Fibroblast of mammary gland (primary cell): ENCODE measurements around the gene HDLBP.

ENCODE experiments used
- DNase-seq: peaks from one replicate; pipeline ENCODE4 v3.0.0-alpha.2; 2010; ENCODE audit warnings: low read depth
- H3K4me3 ChIP-seq: 2 replicates; pipeline ENCODE4 v1.5.1; 2011; ENCODE audit warnings: low read depth, mild to moderate bottlenecking, low read length, moderate library complexity; ENCODE audit not compliant: control insufficient read depth
- TF ChIP-seq, protein P1 (sequence below): conservative IDR thresholded peaks from 2 replicates; pipeline ENCODE4 v1.5.1; 2011; ENCODE audit warnings: low read depth, low read length, inconsistent platforms; ENCODE audit not compliant: control insufficient read depth, insufficient read depth

Gene HDLBP, protein sequence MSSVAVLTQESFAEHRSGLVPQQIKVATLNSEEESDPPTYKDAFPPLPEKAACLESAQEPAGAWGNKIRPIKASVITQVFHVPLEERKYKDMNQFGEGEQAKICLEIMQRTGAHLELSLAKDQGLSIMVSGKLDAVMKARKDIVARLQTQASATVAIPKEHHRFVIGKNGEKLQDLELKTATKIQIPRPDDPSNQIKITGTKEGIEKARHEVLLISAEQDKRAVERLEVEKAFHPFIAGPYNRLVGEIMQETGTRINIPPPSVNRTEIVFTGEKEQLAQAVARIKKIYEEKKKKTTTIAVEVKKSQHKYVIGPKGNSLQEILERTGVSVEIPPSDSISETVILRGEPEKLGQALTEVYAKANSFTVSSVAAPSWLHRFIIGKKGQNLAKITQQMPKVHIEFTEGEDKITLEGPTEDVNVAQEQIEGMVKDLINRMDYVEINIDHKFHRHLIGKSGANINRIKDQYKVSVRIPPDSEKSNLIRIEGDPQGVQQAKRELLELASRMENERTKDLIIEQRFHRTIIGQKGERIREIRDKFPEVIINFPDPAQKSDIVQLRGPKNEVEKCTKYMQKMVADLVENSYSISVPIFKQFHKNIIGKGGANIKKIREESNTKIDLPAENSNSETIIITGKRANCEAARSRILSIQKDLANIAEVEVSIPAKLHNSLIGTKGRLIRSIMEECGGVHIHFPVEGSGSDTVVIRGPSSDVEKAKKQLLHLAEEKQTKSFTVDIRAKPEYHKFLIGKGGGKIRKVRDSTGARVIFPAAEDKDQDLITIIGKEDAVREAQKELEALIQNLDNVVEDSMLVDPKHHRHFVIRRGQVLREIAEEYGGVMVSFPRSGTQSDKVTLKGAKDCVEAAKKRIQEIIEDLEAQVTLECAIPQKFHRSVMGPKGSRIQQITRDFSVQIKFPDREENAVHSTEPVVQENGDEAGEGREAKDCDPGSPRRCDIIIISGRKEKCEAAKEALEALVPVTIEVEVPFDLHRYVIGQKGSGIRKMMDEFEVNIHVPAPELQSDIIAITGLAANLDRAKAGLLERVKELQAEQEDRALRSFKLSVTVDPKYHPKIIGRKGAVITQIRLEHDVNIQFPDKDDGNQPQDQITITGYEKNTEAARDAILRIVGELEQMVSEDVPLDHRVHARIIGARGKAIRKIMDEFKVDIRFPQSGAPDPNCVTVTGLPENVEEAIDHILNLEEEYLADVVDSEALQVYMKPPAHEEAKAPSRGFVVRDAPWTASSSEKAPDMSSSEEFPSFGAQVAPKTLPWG (N-terminal part only)

DNA sequence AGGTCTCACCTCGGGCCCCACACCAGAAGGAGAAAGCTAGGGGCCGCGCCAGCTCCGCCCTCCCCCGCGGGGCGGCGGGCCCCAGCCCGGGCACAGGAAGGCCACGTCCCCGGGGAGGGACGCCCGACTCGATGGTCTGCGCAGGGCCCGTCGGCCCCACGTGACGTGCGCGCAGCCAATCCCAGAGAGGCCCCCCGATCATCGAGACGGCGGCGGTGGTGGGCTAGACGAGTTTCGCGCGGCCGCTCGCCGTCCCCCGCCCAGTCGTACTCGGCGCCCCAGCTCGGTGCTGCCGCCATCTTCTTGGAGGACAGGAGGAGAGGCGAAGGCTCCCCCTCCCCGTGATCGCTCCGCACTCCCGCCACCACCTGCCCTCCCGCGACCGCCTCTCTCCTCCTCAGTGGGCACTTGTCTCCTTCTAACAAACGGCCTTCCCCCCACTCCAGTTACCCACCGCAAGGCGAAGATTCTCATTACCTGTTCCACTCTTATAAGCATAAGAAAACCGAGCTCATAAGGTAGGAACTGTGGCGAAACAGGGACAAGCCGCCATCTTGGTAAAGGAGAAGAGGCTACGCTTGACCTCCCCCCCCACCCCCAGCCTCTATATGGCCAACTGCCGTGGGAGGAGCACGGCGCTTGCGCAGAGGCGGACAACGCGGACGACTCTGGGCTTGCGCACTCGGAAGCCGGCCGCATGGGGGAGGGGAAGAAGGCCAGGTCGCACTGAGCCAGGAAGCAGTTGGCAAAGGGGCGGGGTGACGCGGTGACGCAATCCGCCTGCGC is at the start of gene HDLBP:
Gene HDLBP, minus strand, starts transcription at position 580 of the 786 bp plus-strand sequence. CDS start 48,803 bp downstream, outside the sequence.
- H3K4me3 ChIP-seq: peak within 1 kb of the TSS; percentile 90
- TF ChIP-seq, protein P1, sequence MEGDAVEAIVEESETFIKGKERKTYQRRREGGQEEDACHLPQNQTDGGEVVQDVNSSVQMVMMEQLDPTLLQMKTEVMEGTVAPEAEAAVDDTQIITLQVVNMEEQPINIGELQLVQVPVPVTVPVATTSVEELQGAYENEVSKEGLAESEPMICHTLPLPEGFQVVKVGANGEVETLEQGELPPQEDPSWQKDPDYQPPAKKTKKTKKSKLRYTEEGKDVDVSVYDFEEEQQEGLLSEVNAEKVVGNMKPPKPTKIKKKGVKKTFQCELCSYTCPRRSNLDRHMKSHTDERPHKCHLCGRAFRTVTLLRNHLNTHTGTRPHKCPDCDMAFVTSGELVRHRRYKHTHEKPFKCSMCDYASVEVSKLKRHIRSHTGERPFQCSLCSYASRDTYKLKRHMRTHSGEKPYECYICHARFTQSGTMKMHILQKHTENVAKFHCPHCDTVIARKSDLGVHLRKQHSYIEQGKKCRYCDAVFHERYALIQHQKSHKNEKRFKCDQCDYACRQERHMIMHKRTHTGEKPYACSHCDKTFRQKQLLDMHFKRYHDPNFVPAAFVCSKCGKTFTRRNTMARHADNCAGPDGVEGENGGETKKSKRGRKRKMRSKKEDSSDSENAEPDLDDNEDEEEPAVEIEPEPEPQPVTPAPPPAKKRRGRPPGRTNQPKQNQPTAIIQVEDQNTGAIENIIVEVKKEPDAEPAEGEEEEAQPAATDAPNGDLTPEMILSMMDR: no peak
- peak; percentile 98 for DNase-seq

DNA sequence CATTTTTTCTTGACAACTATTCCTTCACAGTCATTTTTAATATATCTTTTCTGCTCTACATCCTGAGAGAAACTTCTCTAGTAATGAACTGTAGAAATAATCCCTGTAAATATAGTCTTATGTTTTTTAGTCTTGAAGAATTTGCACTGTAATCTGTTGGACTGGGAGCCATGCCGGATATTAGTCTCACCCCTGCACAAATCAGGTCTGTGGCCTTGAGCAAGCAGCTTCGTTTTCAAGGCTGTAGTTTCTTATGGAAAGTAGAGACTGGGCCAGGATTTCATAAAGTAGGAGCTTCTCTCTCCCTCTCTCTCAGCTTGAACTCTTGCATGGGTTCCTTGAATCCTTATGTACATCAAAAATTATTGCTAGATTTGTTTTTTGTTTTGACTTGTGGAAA is 49.3 kb upstream of the HDLBP start:
- no peak for DNase-seq
- TF ChIP-seq, protein P1: no peak
- H3K4me3 ChIP-seq: no peak overlapping the region

DNA sequence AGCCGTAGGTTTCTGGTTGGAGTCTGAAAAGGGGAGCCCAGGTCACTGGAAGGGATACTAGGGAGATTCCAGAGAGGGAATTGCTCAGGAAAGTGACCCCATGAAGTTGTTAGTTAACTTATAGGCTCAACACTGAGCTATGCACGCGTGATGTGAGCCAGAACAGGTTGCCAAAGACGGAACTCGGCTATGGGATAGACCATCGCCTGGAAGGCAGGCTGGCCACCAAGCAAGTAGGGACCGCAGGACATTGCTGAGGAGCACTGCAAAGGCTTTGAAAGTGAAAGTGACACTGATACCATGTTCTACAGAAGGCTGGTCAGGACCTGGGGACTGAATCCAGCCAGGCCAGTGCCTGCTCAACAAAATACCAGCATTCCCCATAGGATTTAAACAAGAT is 48.0 kb upstream of the HDLBP start:
- no peak overlapping the region for H3K4me3 ChIP-seq
- TF ChIP-seq, protein P1: no peak
- no peak for DNase-seq

DNA sequence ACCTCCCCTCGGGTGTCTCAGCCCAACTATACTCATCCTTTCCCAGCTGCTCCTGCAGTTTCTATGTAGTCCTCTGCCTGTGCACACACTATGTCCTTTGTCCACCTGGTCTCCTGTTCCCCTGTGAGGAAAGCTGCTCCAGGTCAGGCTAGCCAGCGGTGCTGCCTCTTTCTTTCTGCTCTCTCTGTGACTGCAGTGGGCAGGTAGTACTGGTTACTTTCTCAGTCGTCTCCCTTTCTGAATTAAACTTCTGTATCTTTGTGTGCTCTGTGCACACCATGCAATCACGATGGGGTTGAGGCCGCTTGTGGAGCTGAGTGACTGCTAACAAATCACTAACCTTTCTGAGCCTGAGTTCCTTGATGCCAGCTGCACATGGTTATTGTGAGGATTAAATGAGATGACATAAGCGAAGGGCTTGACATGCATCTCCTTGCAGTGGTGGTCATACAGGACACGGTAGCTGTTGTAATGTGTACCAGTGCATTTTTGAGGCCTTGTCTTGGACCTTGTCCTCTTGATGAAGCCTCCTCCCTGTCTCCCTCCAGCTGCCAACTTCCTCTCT is 44.1 kb upstream of the HDLBP start:
- TF ChIP-seq, protein P1: no peak
- no peak for DNase-seq
- no peak overlapping the region for H3K4me3 ChIP-seq

DNA sequence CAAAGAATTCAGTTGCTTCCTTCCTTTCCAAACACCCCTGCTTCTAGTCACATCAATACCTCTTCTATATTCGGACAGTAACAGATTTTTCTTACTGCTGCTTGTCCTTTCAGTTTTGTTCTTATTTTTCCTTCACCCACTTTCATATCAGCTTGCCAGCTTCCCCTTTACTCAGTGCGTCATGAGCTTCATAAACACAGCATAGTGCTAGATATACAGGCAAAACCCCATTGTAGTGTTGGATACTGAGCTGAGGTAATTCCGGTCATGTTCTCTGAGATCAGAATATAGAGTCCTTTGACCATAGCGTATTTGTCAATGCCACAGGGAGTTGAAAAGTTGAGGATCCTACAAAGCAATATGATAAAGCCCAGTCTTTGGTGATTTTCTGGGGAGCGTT is 43.0 kb upstream of the HDLBP start:
- no peak overlapping the region for H3K4me3 ChIP-seq
- no peak for DNase-seq
- TF ChIP-seq, protein P1: no peak
